Measurements from ENCODE around the gene SLC50A1.
"Not testable (repeated sequence)": the region's sequence is repeated elsewhere in the genome, so short reads cannot be mapped to it uniquely, and the experiment has no call there.

Gene SLC50A1

GRCh38 chr1:155137154-155137949, 1.7 kb downstream of the SLC50A1 start:
- DNase-seq, result no peak

DNA sequence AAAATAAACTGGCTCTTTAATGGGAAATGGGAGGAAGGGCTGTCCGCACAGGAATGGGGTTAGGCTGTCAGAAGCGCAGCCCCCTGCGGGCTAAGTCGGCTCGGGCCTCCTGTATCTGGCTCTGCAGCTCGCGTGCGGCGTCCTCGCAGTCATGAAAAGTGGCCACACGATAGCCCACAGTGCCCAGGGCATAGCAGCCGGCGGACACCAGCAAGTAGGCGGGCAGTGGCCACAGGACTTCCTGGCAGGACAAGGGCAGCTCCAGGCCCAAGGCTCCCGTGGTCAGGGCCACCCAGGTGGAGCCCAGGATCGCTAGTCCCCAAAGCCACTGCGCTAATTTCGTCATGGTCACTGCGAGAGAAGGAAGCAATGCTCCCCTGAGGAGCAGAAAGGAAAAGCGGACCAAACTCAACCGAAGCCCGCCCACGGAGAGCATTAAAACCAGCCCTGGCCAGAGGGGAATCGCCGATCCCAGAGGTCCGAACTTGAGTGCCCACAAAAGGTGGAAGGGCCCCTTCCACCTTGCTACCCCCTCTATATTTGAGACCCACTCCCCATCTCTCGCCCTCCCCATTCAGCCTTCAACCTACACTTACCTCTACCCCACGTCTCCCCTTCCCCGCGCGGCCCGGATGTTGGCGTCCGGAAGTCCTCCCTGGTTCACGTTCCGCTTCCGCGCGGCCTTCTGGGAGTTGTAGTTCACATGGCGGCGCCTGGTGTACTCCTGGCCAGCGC, 4.4 kb downstream of the SLC50A1 start, which contains the start of gene DPM3:
TSS of gene DPM3 (minus strand) at position 637 of the 735 bp plus-strand sequence. CDS start at position 346, 291 bp downstream.
- DNase-seq, result peak; percentile 48

DNA sequence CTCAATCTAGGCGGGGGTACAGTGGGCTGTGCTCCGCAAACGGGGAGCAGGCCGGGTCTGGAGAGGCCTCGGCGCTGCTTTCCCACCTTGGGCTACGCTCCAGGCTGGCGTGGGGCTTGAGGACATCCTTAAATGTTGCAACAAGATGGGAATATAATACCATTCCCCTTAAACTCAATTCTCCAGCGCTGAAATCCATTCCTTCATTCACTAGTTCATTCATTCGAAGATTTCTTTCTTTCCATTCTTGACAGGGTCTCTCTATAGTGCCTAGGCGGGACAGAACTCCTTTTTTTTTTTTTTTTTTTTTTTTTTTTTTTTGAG, 4.9 kb downstream of the SLC50A1 start:
- no peak for DNase-seq

DNA sequence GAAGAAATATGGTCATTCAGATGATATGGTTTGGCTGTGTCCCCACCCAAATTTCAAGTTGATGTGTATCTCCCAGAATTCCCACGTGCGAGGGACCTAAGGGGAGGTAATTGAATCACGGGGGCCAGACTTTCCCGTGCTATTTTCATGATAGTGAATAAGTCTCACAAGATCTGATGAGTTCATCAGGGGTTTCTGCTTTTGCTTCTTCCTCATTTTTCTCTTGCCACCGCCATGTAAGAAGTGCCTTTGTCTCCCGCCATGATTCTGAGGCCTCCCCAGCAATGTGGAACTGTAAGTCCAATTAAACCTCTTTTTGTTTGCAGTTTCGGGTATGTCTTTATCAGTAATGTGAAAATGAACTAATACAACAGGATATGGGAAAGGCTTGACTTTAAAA, 6.1 kb downstream of the SLC50A1 start:
- DNase-seq, result no peak

GRCh38 chr1:155145491-155145890, 9.8 kb downstream of the SLC50A1 start:
- no peak for DNase-seq

DNA sequence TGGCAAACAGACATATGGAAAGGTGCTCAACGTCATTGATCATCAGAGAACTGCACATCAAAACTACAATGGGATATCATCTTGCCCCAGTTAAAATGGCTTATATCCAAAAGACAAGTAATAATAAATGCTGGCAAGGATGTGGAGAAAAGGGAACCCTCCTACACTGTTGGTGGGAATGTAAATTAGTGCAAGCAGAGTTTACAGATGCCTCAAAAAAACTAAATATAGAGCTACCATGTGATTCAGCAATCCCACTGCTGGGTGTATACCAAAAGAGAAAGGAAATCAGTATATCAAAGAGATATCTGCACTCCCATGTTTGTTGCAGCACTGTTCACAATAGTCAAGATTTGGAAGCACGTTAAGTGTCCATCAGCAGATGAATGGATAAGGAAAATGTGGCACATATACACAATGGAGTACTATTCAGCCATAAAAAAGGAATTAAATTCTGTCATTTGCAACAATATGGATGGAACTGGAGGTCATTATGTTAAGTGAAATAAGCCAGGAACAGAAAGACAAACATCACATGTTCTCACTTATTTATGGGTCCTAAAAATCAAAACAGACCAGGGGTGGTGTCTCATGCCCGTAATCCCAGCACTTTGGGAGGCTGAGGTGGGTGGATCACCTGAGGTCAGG, 20.5 kb downstream of the SLC50A1 start:
- DNase-seq, result not testable (repeated sequence)

DNA sequence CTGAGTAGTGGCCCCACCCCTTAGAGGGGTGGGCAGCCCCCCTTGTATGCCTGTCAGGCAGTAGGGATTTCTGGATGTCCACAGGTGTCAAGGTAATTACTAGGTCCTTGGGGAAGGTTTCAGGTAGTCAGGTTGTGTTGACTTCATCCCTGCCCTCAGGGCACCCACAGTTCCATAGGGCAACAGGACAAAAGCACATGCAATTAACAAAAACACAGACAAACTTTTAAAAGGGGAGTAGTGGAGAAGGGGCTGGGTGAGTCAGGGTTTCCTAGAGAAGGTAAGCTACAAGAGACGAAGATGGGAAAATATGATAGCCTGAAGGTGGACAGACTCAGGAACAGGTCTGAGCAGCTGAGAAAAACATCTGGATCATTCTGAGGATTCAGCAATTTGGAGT, 23.3 kb downstream of the SLC50A1 start:
- no peak for DNase-seq

GRCh38 chr1:155160128-155160527, 24.5 kb downstream of the SLC50A1 start:
- no peak for DNase-seq

GRCh38 chr1:155162631-155163030, 27.0 kb downstream of the SLC50A1 start:
- DNase-seq, result not testable (repeated sequence)

DNA sequence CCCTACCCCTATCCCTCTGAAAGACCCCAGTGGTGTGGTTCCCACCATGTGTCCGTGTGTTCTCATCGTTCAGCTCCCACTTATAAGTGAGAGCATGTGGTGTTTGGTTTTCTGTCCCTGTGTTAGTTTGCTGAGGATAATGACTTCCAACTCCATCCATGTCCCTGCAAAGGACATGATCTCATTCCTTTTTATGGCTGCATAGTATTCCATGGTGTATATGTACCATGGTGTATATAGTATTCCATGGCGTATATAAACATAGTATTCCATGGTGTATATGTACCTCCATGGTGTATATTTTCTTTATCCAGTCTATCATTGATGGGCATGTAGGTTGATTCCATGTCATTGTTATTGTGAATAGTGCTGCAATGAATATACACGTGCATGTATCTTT, 28.1 kb downstream of the SLC50A1 start:
- not testable (repeated sequence) for DNase-seq

GRCh38 chr1:155164625-155165024, 29.0 kb downstream of the SLC50A1 start:
- not testable (repeated sequence) for DNase-seq

DNA sequence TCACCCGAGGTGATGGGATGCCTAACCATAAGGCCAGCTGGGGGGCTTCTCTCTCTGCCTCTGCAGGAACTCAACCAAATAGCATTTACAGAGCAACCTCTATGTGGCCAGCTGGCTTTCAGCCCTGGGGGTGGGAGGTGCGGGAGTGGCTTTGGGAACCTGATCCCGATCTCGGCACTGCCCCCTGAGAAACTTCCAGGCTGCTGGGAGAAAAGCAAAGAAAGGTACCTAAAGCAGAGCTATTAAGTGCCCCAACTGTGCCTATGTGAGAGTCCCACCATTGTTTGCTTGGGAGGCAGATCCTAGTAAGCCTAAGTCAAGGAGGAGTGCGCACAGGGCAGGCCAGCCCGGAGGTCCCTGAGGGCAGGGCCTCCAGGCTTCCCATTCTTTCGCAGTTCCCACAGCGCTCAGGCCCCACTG, 30.4 kb downstream of the SLC50A1 start:
- no peak for DNase-seq

DNA sequence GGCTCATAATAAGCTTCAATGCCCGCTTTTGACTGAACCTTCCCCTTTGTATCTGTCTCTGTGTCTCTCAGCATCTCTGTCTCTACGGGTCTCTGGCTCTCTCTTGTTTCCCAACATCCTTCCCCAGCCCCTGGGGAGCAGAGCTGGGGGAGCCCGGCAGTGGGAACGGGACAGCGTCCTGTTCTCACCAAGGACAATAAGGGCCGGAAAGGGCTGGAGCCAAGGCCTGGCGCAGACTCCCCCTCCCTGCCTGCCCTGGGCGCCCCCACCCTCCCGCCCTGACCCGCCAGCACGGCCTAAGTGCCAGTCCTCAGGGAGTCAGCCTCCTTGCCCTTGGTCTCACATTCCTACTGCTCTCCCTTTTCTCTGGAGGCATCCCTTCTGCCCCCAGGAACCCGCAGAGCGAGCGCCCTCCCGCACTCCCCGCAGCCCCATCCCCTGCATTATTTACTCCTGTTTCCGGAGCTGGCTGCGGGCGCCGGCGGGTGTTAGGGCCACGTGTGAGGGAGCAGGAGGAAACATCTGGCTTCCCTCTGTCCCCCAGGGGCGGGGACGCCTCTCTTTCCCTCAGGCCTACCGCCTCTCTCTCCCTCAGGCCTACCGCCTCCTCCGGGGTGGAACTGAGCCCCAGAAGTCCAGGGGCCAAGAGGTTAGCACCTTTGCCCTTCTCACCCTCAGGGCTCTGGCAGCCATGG, 31.0 kb downstream of the SLC50A1 start:
- DNase-seq, result no peak

DNA sequence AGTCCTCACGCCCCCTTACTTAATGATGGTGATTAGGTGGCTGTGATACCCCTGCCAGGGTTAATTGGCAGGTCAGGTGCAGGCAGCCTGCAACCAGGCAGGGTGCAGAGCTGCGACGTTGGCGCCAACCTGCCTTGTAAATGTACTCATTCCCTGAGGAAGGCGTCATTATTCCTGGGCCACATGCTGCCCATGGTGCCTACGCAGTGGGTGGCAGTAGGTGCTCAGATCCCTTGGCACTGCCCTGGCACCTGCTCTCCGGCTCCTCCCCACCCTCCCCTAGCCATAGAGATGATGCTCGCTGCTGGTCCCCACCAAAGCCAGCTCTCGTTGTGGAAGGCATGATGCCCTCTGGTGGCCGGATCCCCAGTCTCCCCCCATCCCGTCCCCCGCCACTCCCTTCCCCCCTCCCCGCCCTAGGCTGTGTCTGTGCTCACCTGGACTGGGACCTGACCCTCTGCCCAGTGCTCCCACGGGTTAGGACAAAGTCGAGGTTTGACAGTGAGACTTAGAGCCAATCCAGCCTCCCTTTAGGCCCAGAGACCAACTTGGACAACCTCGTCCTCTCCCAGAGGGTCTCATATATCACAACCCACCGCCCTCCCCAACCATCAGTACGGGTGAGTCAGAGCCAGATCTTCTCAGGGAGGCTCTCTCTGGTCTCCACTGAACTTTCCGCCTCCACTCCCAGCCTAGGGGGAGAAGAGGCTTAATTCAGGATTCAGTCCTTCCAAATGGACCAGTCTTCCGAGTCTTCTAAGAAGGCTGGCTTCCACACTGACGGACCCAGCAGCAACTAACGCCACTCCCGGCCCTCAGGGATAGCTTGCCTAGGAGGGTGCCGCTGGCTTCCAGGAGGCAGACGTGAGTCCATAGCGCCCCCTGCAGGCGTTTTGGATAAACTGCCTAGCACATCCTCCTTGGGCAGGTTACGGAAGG, 31.8 kb downstream of the SLC50A1 start:
- peak; percentile 53 for DNase-seq

DNA sequence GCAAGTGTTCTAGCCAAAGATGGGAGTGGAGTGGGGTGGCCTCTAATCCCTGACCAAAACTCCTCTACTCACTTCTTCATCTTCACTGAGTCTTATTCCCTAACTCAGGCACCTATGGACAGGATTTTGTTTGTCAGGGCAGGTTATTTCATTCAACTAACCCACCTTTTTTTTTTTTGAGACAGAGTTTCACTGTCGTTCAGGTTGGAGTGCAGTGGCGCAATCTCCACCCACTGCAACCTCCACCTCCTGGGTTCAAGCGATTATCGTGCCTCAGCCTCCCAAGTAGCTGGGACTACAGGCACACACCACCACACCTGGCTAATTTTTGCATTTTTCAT, 32.4 kb downstream of the SLC50A1 start:
- DNase-seq, result not testable (repeated sequence)

GRCh38 chr1:155168456-155169210, 33.0 kb downstream of the SLC50A1 start:
- DNase-seq, result no peak

DNA sequence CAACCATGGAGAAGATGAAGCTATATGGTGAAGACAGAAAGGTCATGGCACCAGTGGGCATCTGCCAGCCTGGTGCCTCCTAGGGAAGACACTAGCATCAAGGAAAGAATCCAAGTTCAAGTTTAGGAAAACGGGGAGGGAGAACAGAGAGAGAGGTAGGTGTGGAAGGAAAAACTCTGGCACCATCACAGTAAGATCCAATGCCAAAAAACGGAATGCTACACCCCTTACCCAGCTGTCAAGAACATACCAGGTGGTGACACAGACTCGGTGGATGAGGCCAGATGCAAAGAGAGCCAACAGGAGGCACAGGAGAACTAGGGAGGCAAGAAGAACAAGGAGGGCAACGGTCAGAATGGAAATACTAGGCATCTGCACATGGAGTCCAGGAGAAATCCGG, 33.9 kb downstream of the SLC50A1 start:
- no peak for DNase-seq

GRCh38 chr1:155170101-155170785, 34.6 kb downstream of the SLC50A1 start:
- no peak for DNase-seq

DNA sequence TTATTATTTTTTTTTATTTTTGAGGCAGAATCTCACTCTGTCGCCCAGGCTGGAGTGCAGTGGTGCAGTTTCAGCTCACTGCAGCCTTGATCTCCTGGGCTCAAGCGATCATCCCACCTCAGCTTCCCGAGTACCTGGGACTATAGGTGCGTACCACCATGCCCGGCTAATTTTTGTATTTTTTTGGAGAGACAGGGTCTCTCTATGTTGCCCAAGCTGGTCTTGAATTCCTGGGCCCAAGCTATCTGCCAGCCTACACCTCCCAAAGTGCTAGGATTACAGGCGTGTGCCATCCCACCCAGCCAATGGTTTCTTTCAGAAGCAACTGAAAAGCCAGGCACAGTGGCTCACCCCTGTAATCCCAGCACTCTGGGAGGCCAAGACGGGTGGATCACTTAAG, 35.2 kb downstream of the SLC50A1 start:
- DNase-seq, result no peak

GRCh38 chr1:155171836-155172731, 36.4 kb downstream of the SLC50A1 start:
- no peak for DNase-seq
